Measurements from ENCODE around the gene ATRIP.

GRCh38 chr3:48476426-48477053 is 30.0 kb downstream of the ATRIP start:
- no peak for TF ChIP-seq CTCF (IDR thresholded peaks at IDR 0.05)
- TF ChIP-seq POLR2A (IDR thresholded peaks at IDR 0.05), result no peak
- TF ChIP-seq POLR2AphosphoS5 (IDR thresholded peaks at IDR 0.05), result no peak

Measured in prostate gland (tissue), 2 donors.